Neutrophil (primary cell): ENCODE results near the gene CCDC102B.

Experiments
- H3K27ac ChIP-seq: fragments of 200-600 bp; sonication (generic); 2 replicates; pipeline ENCODE4 v1.5.1; 2016; ENCODE audit warnings: mild to moderate bottlenecking, moderate library complexity
- H3K27me3 ChIP-seq: fragments of 200-600 bp; sonication (generic); 2 replicates; pipeline ENCODE4 v1.6.0; 2016; ENCODE audit warnings: mild to moderate bottlenecking
- H3K36me3 ChIP-seq: fragments of 200-600 bp; sonication (generic); 2 replicates; pipeline ENCODE4 v1.5.1; 2017
- H3K4me1 ChIP-seq, 2 experiments: fragments of 200-600 bp in 1 of 2; sonication (generic) in 1 of 2; 1 replicate in 1 of 2; 2 replicates in 1 of 2; pipeline versions ENCODE4 v1.5.1 to v1.6.1; 2013 to 2016; ENCODE audit warnings: low read depth in 1 of 2, low read length in 1 of 2, mild to moderate bottlenecking in 1 of 2, moderate library complexity in 1 of 2; ENCODE audit not compliant: control insufficient read depth in 1 of 2, insufficient read depth in 1 of 2
- H3K4me3 ChIP-seq, 2 experiments: fragments of 200-600 bp in 1 of 2; sonication (generic) in 1 of 2; 1 replicate in 1 of 2; 2 replicates in 1 of 2; pipeline ENCODE4 v1.5.1; 2013 to 2016; ENCODE audit warnings: low read depth in 1 of 2, low read length in 1 of 2, mild to moderate bottlenecking in 1 of 2, moderate library complexity in 1 of 2
- H3K9me3 ChIP-seq: fragments of 200-600 bp; sonication (generic); 2 replicates; pipeline ENCODE4 v1.5.1; 2016
- CTCF ChIP-seq: fragments of 200-600 bp; sonication (generic); IDR thresholded peaks from 2 replicates; pipeline ENCODE4 v1.5.1; 2016; ENCODE audit warnings: antibody characterized with exemption

Gene CCDC102B

DNA sequence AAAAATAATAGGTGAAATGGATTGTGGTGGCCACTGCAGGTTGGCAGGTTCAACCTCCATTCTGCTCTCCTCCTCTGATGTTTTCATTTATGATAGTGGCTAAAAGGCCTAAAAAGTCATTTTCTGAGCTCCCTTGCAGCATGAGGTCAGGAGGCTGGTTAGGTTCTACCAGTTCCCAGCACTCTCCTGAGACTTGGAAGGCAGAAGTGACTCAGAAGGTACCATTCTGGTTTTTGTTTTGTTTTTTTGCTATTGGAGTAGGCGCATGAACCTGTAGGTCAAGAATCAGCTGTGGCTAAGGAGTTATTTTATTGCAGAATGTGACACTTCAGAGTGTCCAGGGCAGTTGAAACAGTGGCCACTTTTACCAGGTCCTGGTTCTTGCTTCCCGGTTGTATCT lies 181.9 kb downstream of the CCDC102B start:
- Histone ChIP-seq H3K4me1 (no peaks in the 10 kb centered on the region), H3K9me3 (no peaks in the 10 kb centered on the region), H3K27ac (no peak overlapping the region), H3K4me3 (no peak overlapping the region), H3K27me3 (no peaks in the 10 kb centered on the region), H3K36me3 (no peaks in the 10 kb centered on the region)
- no peak for TF ChIP-seq CTCF

- Histone ChIP-seq H3K27ac (no peak overlapping the region), H3K4me3 (no peak overlapping the region), H3K9me3 (no peaks in the 10 kb centered on the region), H3K4me1 (no peaks in the 10 kb centered on the region), H3K36me3 (no peaks in the 10 kb centered on the region), H3K27me3 (no peaks in the 10 kb centered on the region)
- TF ChIP-seq CTCF = no peak
These were observed 185.2 kb downstream of the CCDC102B start for GRCh38 chr18:68983126-68983525.

GRCh38 chr18:68984342-68984741 lies 186.5 kb downstream of the CCDC102B start:
- Histone ChIP-seq H3K4me1 (no peaks in the 10 kb centered on the region), H3K27ac (no peak overlapping the region), H3K9me3 (no peaks in the 10 kb centered on the region), H3K4me3 (no peak overlapping the region), H3K27me3 (no peaks in the 10 kb centered on the region), H3K36me3 (no peaks in the 10 kb centered on the region)
- no peak for TF ChIP-seq CTCF

- no peak overlapping the region for H3K27ac ChIP-seq
- H3K4me3 ChIP-seq = no peak overlapping the region
- H3K27me3 ChIP-seq = no peaks in the 10 kb centered on the region
- H3K4me1 ChIP-seq = no peaks in the 10 kb centered on the region
- H3K9me3 ChIP-seq = no peaks in the 10 kb centered on the region
- H3K36me3 ChIP-seq = no peaks in the 10 kb centered on the region
- no peak for TF ChIP-seq CTCF
These were observed 187.4 kb downstream of the CCDC102B start for GRCh38 chr18:68985172-68985820.

DNA sequence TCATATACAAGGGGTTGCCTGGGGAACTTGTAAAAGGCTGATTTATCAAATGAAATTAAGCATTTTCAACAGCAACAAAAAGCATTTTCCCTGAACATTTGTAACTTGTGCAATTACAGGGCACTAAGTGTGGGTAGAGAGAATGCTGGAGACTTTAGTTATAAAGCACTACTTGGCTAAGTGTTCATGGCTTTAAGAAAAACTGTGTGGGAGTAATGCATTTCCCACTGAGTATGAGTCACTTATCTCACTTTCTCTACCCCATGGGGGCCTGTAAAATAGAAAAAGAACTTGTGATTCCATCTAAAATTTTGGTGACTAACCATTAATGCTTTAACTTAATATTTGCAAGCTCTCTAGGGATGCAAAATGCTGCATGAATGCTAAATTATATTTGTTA lies 193.4 kb downstream of the CCDC102B start:
- no peak overlapping the region for H3K4me3 ChIP-seq

More for the DNA sequence above, 193.4 kb downstream of the CCDC102B start:
- TF ChIP-seq CTCF = no peak
- Histone ChIP-seq H3K9me3 (no peaks in the 10 kb centered on the region), H3K4me1 (no peaks in the 10 kb centered on the region), H3K27ac (no peak overlapping the region), H3K27me3 (no peaks in the 10 kb centered on the region), H3K36me3 (no peaks in the 10 kb centered on the region)
